ENCODE data around the gene ZFAND2B. TPM values are rescaled to one million over a fixed set of nuclear protein-coding genes. Genes with fewer than 3 reads are reported as not detected.

The ZFAND2B gene
- total RNA-seq, 1 experiment from 2014 or later: 25.7 TPM

DNA sequence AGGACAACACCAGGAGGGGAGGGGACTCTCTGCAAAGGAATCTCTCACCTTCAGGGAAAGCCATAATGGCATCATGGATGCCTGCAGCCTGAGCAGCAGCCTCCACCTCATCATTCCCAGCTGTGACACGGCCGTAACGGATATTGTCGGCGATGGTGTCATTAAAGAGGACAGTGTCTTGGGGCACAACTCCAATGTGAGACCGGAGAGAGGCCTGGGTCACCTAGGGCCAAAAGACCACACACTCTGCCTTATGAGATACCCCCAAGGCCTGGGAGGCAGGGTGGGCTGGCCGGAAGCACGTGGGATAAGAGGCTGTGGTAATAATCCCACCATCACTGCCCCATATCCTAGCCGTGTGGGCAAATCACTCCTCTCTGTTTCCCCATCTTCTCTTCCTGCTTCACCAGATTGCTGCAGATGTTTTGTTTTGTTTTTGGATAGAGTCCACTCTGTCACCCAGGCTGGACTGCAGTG is 4.3 kb downstream of the ZFAND2B start:
- TF ChIP-seq, protein P1, sequence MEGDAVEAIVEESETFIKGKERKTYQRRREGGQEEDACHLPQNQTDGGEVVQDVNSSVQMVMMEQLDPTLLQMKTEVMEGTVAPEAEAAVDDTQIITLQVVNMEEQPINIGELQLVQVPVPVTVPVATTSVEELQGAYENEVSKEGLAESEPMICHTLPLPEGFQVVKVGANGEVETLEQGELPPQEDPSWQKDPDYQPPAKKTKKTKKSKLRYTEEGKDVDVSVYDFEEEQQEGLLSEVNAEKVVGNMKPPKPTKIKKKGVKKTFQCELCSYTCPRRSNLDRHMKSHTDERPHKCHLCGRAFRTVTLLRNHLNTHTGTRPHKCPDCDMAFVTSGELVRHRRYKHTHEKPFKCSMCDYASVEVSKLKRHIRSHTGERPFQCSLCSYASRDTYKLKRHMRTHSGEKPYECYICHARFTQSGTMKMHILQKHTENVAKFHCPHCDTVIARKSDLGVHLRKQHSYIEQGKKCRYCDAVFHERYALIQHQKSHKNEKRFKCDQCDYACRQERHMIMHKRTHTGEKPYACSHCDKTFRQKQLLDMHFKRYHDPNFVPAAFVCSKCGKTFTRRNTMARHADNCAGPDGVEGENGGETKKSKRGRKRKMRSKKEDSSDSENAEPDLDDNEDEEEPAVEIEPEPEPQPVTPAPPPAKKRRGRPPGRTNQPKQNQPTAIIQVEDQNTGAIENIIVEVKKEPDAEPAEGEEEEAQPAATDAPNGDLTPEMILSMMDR (IDR thresholded peaks at IDR 0.05; ENCODE audit: unreplicated experiment): no peak
- intact Hi-C loops (cut with micrococcal nuclease; ENCODE audit: unreplicated experiment): loop anchor here (10.0 kb wide), 1 partner anchor 46 kb away; the partner anchor contains the start of gene NHEJ1
- Mint-ChIP-seq H3K4me3 (ENCODE audit: low read depth, unreplicated experiment) (no peak overlapping the region), H3K27me3 (ENCODE audit: unreplicated experiment) (no peaks in the 10 kb centered on the region), H3K36me3 (ENCODE audit: insufficient read depth, unreplicated experiment) (peaks cover 25% of the 10 kb centered on the region), H3K4me1 (ENCODE audit: low read depth, unreplicated experiment) (peaks cover 8% of the 10 kb centered on the region), H3K27ac (ENCODE audit: unreplicated experiment) (no peak overlapping the region), H3K9me3 (ENCODE audit: low read depth, unreplicated experiment) (no peaks in the 10 kb centered on the region)
- BruUV-seq (replicated peaks): no TSS peak
- no peak for DNase-seq
- CTCF ChIA-PET: interaction anchor here (0.7 to 1.0 kb wide), 4 partner anchors 35 to 78 kb away, joined by 4 to 9 read pairs (median 5); partner anchors contain the start of gene CNPPD1

DNA sequence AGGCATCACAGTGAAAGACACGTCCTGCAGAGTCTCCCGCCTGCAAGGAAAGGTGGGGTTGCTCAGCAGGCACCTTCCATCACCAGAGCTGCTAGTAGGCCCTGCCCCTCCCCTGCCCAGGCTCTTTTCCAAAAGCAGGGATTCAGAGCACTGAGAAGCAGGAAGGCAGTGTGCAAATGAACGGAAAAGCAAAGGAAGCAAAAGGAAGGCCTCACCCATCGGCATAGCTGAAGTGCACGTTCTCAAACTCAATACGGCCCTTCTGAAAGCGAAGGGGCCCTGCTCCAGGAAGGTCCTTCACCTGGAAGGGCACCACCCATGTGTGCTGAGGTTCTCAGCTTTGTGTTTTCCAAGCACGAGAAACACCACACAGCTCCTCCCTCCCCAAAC is 6.4 kb downstream of the ZFAND2B start:
- CTCF ChIA-PET: no interaction called here
- no TSS peak for BruUV-seq (replicated peaks)
- no peak overlapping the region for H3K4me3 Mint-ChIP-seq (ENCODE audit: low read depth, unreplicated experiment)
- no peak for DNase-seq
- intact Hi-C loops (cut with micrococcal nuclease; ENCODE audit: unreplicated experiment): loop anchor here (10.0 kb wide), 1 partner anchor 48 kb away; the partner anchor contains the start of gene NHEJ1
- TF ChIP-seq, protein P1 (IDR thresholded peaks at IDR 0.05; ENCODE audit: unreplicated experiment): no peak
- no peak overlapping the region for H3K27ac Mint-ChIP-seq (ENCODE audit: unreplicated experiment)
- peaks cover 23% of the 10 kb centered on the region for H3K4me1 Mint-ChIP-seq (ENCODE audit: low read depth, unreplicated experiment)
- no peaks in the 10 kb centered on the region for H3K9me3 Mint-ChIP-seq (ENCODE audit: low read depth, unreplicated experiment)
- H3K27me3 Mint-ChIP-seq (ENCODE audit: unreplicated experiment): no peaks in the 10 kb centered on the region
- peaks cover 15% of the 10 kb centered on the region for H3K36me3 Mint-ChIP-seq (ENCODE audit: insufficient read depth, unreplicated experiment)

DNA sequence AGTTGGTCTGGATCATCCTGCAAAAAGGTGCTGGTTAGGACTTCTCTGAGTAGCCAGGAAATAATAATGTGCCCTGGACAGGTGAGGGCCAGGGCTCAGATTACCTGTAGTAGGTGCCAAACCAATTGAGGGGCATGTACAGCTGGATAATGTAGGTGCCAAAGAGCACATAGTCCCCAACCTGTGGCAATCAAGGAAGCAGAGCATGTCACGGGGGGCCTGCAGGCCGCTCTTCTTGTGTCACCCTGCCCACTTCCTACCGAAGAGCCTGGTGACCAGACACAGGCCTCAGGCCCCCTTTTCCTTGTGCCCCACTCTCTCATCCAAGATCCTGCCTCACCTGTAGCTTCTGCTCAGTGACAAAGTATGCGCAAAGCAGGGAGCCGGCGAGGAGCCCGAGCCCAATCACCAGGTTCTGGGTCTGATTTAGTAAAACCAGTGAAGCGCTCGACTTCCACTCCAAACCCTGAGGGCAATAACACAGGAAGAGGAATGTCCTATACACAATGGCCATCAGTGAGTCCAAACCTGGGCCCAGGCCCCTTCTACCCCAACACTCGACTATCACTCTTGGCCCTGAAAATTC is 7.0 kb downstream of the ZFAND2B start:
- Mint-ChIP-seq H3K9me3 (ENCODE audit: low read depth, unreplicated experiment) (no peaks in the 10 kb centered on the region), H3K4me1 (ENCODE audit: low read depth, unreplicated experiment) (peaks cover 19% of the 10 kb centered on the region), H3K4me3 (ENCODE audit: low read depth, unreplicated experiment) (no peak overlapping the region), H3K27ac (ENCODE audit: unreplicated experiment) (no peak overlapping the region), H3K27me3 (ENCODE audit: unreplicated experiment) (no peaks in the 10 kb centered on the region), H3K36me3 (ENCODE audit: insufficient read depth, unreplicated experiment) (peaks cover 15% of the 10 kb centered on the region)
- no peak for DNase-seq
- BruUV-seq (replicated peaks): no TSS peak
- CTCF ChIA-PET: no interaction called here
- intact Hi-C loops (cut with micrococcal nuclease; ENCODE audit: unreplicated experiment): loop anchor here (10.0 kb wide), 1 partner anchor 49 kb away; the partner anchor contains the start of gene NHEJ1
- TF ChIP-seq, protein P1 (IDR thresholded peaks at IDR 0.05; ENCODE audit: unreplicated experiment): no peak

DNA sequence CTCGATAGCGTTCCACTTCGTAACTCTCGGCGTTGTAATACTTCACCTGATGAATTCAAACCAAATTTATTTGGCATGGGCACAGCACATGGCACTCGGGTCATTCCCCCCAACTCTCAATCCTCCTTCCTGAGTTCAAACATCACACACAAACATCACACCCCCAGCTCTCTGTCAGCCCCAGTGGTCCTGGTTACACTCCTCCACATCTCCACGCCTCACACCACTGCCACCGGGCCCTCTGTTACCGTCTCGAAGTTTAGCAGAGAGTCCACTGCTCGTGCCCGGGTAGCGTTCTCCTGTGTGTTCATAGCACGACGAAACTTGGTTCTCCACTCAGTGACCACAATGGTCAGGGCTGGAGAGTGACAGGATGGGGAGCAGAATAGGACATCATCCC is 7.6 kb downstream of the ZFAND2B start:
- intact Hi-C loops (cut with micrococcal nuclease; ENCODE audit: unreplicated experiment): loop anchor here (10.0 kb wide), 1 partner anchor 49 kb away; the partner anchor contains the start of gene NHEJ1
- H3K4me1 Mint-ChIP-seq (ENCODE audit: low read depth, unreplicated experiment): peaks cover 18% of the 10 kb centered on the region
- H3K27ac Mint-ChIP-seq (ENCODE audit: unreplicated experiment): no peak overlapping the region
- no peak overlapping the region for H3K4me3 Mint-ChIP-seq (ENCODE audit: low read depth, unreplicated experiment)
- H3K36me3 Mint-ChIP-seq (ENCODE audit: insufficient read depth, unreplicated experiment): peaks cover 21% of the 10 kb centered on the region
- no peak for DNase-seq
- BruUV-seq (replicated peaks): no TSS peak
- TF ChIP-seq, protein P1 (IDR thresholded peaks at IDR 0.05; ENCODE audit: unreplicated experiment): no peak
- no peaks in the 10 kb centered on the region for H3K9me3 Mint-ChIP-seq (ENCODE audit: low read depth, unreplicated experiment)
- no peaks in the 10 kb centered on the region for H3K27me3 Mint-ChIP-seq (ENCODE audit: unreplicated experiment)
- CTCF ChIA-PET: no interaction called here
